Stimulated activated CD4-positive, alpha-beta T cell treated with anti-CD3 and anti-CD28 coated beads, Interleukin-15, amount 100 ng/mL, for 1 hour (primary cell): ENCODE measurements around the gene HOXA6.

ENCODE experiments used
- DNase-seq, 2 donors: peaks; one replicate each; pipeline ENCODE4 v3.0.0-alpha.2; 2020; ENCODE audit warnings: low read depth in 1 of 2, low spot score in 1 of 2

HOXA6 gene

DNA sequence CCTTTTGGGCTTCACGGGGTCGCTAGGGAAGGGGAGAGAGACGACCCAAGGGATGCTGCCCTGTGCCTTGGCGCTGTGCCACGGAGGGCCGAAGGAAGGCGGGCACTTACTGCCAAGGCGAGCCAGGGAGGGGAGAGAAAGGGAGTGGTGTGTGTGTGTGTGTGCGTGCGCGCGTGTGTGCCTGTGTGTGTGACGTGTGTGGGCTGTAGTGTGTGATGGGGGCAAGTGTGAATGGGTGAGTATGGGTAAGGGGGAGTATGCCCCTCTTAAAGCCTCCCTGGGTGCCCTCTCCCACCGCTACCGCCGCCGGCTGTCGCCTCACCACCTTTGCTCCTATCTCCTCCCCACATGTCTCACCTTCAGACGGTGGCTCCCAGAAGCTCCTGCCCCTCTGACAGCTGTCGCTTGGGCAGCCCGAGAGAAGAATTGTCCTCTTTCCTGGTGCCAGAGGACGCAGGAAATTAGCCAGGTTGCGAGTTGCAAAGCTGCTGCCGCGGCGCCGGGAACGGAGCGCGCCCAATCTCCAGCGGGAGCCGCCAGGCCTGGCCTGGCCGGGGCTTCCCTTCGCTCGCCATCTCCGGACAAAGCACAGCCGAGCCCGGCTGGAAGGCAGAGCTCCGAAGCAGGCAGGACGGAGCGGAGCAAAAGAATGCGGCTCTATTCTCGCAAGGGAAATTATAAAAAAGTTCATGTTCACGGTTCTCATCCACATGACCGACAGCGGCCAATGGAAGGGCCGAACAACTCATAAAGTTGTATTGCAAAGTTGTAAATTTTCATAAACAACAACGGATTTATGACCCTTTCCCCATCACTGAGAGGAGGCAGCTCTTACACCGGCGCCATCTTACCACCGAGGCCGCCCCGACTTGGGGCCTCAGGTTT is 4.6 kb upstream of the HOXA6 start, which contains the start of gene HOXA3:
TSS of gene HOXA3 (minus strand) at position 653 of the 885 bp plus-strand sequence. CDS start 41,943 bp downstream, outside the sequence.
- no peak for DNase-seq

DNA sequence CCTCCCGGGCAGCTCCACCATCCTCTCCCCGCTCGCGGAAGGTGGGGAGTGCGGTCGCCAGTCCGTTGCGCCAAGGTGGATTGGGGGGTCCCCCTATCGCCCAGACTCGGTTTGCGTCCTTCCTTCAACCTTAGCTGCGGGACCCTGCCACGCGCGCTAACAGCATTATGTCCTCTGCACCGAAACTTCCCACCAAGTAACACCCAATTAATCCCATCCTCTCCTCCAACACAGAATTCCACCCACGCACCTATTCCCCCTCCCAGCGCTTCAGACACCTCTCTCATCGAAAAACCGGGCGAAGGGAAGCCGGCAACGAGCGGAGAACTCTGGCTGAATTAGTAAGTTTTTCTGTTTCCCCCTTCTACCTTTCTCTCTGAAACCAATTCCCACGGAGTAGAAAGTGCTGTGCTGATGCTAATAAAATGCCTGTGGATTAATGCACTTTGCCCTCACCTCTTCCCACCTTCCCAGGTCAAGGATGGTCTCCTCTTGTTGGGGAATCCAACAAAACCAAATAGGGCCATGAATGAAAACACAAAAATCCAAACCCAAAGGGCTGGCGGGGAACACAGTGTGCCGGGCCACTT is 3.9 kb upstream of the HOXA6 start:
- no peak for DNase-seq

DNA sequence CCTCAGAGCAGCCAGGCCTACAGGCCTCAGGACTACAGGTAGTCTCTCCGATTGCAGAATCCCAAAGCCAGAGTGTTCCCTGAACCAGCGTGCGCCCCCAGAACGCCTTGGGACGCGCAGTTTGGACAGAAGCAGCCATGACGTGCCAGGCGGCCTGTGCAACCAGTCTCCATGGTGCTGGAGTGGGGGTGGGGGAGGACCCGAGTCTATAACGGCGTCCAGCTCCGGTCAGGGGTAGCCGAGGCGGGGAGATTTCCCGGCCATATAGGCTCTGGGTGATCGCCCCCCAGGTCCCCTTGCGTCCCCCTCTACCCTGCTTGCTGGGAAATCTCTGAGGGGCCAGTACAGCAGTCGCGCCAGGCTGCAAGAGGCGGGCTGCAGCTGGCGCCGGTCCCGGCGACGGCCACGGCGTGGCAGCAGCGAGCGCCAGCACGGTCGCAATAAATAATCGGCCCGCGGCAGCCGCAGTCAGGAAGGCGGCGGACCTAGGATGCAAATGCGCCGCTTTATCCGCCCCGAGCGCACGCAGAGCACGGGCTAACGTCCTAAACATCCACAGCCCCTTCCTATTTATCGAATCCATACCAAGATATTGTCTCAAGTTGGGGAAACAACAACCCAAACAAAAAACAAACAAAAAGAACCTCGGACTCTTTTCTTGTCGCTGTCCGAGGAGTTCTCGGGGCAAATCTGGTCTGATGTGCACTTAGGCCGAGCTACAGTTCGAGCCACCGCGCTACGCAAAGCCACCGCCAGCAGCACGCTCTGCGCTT is 3.2 kb upstream of the HOXA6 start:
- peak; percentile 39 to 60 for DNase-seq

DNA sequence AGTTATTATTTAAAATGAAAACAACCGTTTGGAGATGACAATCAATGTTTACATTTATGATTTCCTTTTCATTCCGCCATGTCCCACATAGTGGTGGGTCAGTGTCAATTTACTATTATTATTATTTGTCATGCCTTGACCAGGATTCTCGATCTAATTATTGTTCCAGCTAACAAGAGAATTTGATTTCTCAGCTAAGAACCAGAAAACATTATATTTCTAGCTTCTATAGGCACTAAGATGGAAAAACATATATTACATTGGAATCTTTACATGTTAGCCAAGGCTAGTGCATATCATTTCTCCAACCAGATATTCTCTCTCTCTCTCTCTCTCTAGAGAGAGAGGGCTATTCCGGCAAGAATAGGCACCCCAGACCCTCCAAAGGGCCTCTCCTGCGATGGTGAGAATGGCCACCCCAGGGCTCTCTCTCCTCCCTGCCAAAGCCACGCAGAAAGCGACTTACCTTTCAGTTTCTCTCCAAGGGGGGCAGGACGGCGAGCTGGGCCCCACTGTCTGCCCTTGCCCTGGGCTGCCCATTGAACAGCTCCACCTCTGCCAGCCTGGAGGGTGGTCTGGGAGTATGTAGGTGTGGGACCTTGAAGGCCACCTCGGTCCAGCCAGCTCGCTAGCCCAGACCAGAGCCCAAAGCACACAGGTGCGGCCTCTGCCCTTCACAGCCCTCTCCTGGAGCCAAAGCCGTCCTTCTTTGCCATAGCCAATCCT is 2.4 kb upstream of the HOXA6 start:
- DNase-seq: no peak

DNA sequence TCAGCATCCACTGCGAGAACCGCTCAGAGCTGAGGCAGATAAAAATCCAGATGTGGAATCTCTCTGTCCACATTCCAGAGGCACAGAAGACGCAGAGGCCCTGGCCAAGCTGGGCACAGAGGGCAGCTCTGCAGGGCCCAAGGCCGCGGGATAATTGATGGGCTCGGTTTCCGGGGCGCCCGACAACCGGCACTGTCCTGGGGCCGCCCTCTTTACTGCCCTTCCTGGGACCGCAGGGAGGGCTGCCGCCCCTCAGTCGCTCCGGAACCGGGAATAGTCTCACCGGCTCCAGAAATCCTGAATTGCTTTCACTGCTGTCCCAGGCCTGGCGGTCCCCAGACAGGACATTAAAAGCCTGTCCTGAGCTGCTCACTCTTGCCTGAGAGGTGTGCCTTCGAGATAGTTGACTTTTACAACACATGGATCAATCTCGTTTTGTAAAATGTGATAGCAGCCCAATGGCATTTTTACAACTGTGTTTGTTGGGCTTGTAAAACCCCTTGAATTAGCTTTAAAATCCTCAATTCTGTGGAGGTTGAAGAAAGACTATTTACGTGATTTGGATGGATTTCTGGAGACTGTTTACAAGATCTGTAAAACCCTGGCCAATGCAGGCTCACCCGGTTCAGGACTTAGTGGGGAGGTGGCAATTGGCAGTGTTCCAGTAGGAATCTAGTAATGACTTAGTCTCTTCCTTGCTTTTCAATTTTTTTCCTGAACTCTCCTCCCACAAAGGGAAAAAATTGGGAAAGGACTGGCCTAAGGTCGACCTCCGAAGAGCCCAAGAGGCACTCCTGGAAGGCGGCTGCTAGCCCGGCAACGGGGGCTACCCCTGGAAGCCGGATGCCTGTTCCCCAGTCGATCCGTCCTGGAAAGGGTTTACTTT is 1.4 kb upstream of the HOXA6 start:
- DNase-seq: no peak

DNA sequence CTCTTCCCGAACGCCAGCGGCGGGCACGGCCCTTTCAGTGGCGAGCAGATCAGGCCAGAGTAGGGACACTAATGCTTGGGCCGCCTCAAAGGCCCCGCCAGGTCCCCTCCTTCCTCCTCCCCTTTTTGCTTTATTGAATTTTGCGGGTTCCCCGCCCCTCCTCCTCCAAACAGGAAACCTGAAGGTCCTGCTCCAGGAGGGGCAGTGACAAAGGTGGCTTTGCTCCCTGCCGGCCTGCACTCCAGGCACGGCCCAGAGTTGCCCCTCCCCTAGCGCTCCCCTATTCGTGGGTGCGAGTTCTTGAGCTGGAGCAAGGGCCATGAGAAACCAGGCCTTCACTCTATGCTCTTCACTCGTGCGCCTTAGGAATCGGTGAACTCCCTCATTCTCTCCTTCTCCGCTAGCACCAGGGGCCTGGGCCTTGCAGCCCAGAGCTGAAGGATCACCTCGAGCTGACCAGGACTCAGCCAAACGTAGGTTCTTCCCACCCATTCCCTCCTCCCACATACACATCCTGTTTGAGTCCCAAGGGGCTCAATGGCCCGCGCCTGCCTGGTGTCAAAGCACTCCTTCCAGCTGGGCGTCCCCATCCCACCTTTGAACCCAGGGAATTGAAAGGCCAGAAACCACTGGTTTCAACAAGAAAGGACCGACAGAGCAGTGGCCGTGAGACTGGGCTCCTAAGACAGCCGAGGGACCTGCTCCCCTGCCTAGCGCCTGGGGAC is 619 bp upstream of the HOXA6 start:
- no peak for DNase-seq

DNA sequence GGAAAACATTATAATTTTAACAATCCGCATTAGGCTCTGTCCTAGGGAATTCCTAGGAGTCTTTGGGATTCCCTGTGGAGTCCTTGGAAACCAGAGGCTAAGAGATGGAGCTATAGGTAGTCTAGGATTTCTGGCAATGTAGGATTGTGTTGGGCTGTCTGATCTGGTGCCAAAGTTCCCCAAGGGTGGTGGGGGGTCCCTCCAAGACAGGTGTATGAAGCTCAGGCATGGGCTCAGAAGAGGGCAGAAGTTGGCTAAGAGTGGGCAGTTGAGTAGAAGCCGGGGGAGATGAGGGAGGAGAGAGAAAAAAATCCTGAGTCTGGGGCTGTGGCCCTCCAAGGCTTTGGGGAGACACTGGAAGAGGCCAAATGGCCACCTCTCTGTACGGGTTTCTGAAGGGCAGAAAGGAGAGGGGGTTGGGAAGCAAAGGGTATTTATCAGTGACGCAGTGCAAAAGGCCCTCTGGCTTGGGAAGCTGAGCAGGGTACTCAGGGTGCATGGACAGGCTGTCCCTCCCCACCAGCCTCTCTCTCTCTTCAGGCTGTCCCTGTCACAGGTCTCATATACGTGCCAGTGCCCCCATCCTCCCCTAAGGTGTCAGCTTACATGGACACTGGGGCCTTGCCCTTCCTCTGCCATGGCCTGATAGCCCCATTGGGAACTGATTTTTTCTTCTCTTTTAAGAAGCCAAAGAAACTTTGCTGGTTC is 929 bp downstream of the HOXA6 start:
- DNase-seq: no peak

DNA sequence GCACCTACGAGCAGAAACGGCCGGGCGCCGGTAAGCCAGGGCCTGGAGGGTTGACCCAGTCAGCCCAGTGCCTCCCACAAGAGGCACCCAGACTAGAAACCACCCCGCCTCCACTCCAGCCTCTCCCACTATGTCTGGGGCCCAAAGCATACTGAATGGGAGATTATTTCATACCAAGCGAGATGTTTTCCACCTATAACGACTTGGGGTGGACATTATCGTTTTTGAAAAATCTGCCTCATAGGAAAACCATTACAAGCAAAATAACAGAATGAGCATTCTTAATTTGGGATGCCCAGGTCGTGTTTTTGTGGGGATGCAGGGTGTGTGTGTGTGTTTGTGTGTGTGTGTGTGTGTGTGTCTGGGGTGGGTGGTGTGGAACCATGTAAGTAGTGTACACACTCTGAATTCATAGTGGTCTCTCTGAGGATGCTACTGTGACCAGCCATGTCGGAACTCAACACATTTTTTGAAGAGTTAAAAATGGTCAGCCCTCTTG is 1.6 kb downstream of the HOXA6 start:
- no peak for DNase-seq

DNA sequence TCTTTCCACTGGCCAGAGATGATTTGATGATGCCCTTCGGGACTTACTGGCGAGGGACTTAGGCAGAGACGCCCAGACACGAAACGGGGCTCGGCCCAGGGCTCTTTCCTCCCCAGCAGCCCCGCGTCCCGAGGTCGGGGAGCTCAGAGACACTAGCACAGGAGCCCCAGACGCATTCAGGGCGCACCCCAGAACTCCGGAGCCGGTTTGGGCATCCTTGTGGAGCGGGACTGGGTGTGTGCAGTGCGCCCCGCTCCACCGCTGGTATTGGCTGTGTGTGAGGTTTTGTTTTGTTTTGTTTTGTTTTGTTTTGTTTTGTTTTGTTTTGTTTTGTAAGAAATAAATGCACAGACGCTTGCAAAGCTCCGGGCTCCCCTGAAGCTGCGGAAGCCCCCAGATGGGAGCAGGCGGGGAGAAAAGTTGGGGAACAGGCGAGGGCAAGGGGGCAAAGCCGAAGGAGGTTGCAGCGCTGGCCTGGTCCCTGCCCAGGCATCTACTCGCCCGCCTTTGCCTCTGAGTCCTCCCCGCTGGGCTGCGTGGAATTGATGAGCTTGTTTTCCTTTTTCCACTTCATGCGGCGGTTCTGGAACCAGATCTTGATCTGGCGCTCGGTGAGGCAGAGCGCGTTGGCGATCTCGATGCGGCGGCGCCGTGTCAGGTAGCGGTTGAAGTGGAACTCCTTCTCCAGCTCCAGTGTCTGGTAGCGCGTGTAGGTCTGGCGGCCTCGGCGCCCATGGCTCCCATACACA is 2.2 kb downstream of the HOXA6 start:
- DNase-seq: no peak

DNA sequence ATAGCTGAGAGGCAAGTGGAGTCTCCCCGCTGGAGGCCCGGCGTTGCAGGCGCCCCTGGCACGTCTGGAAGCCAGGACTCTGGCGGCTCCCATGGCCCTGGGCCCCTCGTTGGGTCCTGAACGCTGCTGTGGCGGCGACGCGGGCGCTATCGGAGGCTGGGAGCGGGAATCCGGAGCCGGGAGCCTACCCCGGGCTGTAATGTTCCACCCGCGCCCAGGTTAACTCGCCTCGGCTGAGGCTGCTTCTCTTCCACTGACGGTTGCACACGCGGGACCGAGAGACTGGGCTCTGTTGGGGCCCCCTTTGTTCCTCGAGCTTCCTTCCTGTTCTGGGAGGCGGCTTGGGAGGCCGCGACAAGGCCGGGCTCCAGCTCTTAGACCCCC is 2.8 kb downstream of the HOXA6 start:
- no peak for DNase-seq

DNA sequence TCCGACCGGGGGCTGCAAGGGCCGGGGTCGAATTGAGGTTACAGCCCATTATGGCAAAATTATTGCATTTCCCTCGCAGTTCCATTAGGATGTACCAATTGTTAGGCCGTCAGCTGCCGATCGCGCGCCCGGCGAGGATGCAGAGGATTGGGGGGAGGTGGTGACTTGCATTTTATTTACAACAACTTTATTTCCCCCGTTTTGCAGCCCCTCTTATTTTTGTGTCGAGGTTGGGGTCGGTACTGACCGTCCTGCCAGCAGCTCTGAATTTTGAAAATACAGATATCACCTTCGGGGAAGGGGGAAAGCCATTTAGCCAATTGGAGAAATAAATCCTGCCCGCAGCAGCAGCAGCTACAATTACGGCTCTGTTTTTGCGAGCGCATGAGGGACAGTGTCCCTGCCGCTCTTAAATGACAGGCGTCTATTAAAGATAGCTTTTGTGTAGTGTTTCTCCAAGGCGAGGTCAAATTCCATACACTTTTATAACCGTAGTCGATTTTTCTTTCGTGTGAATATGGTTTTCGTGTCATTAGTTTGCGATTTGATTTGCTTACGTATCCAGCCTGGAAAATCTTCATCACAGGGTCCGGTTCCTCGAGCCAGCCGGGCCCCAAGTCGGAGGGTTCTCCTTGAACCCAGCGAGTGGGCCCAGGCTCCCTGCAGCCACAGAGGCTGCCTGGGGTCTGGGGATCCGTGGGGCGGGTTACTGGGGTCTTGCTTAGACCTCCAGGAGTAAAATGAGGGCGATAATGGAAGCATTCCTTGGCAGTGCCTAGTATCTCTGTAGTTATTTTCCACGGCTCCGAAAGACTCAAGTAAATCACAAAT is 3.4 kb downstream of the HOXA6 start:
- DNase-seq: no peak

DNA sequence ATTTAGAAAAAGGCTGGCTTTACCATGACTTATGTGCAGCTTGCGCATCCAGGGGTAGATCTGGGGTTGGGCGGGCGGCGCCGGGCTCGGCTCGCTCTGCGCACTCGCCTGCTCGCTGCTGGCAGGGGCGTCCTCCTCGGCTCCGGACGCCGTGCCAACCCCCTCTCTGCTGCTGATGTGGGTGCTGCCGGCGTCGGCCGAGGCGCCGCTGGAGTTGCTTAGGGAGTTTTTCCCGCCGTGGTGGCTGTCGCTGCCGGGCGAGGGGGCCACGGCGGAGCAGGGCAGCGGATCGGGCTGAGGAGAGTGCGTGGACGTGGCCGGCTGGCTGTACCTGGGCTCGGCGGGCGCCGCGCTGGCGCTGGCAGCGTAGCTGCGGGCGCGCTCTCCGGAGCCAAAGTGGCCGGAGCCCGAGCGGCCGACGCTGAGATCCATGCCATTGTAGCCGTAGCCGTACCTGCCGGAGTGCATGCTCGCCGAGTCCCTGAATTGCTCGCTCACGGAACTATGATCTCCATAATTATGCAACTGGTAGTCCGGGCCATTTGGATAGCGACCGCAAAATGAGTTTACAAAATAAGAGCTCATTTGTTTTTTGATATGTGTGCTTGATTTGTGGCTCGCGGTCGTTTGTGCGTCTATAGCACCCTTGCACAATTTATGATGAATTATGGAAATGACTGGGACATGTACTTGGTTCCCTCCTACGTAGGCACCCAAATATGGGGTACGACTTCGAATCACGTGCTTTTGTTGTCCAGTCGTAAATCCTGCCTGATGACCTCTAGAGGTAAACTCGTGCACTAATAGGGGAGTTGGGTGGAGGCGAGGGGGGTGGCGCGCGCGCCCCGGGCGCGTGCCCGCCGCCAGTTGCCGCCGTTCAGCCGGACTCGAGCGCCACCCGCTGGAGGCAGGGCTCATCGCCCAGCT is 4.3 kb downstream of the HOXA6 start, which contains the start of gene HOXA5:
TSS of gene HOXA5 (minus strand) at position 659 of the 927 bp plus-strand sequence. CDS start at position 585, 74 bp downstream.
- DNase-seq: no peak

DNA sequence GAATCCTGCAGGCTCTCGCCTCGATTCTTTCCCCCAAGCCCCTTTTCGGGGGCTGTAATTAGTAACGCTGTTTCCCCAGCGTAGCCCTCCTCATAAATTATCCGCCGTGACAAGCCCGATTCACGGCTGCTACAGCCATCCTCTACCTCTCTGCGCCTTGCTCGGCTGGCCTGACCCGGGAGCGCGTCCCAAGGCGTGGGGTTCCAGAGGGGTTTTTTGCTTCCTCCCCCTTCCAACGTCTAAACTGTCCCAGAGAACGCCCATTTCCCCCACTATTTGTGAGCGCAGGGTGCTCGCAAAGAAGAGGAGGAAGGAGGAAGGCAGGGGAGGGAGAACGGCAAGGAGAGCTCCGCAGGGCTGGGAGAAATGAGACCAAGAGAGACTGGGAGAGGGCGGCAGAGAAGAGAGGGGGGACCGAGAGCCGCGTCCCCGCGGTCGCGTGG is 5.0 kb downstream of the HOXA6 start:
- no peak for DNase-seq

DNA sequence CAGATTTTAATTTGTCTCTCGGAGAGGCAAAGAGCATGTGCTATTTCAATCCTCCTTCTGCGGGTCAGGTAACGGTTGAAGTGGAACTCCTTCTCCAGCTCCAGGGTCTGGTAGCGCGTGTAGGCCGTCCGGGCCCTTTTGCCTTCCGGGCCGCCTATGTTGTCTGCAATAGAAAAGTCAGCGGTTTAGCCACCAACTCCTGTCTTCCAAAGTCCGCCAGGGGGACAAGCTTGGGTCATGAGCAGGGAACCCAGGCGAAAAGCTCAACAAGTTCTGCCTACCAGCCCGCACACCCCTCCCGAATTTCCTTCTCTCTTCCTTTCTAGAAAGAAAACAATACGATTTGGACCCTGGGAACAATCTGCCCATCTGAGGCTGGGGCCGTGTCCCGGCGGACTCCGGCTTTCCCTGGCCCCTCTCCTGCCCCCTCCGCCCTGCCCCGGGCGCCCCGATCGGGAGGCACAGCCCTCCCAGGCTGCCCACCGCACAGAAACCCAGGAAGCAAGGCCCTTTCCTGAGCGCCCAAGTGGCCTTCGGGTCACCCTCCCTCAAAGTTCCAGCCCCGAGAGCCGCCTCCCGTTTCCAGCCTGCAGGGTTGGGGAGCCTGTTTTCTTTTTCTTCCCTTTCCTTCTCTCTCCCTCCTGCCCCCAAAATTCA is 5.5 kb downstream of the HOXA6 start:
- no peak for DNase-seq
